H1 (cell line): ENCODE measurements around the gene JMJD7. TPM values are rescaled to one million over a fixed set of nuclear protein-coding genes. Genes with fewer than 3 reads are reported as not detected.

Source experiments
- CTCF ChIA-PET: fragments of 300-600 bp; sonication (Branson Sonifier 250); formaldehyde crosslinking; loops from one replicate; lab custom pipeline; 2021; ENCODE audit not compliant: partially characterized antibody; lab: Charles Lee
- POLR2A ChIA-PET: fragments of 300-600 bp; sonication (Branson Sonifier 250); formaldehyde crosslinking; loops from one replicate; lab custom pipeline; 2021; ENCODE audit warnings: inconsistent platforms; ENCODE audit not compliant: partially characterized antibody; lab: Charles Lee
- DNase-seq, 2 experiments: peaks; one replicate each; pipeline versions ENCODE4 v3.0.0 to v3.0.0-alpha.2; 2010 to 2022; ENCODE audit warnings: low spot score in 2 of 2, low read depth in 1 of 2, mixed read lengths in 1 of 2
- FAIRE-seq: peaks from 2 replicates; lab custom pipeline; 2011; peaks lifted over from hg19 to GRCh38; lab: Jason Lieb, UNC
- H2AFZ ChIP-seq: 2 replicates; pipeline ENCODE4 v1.8.1; 2012; ENCODE audit warnings: low read length, inconsistent platforms
- H2AK5ac ChIP-seq: 2 replicates; pipeline ENCODE4 v1.6.1; 2013; ENCODE audit warnings: low read depth, low read length
- H2BK120ac ChIP-seq: replicated peaks from 2 replicates; pipeline ENCODE3; 2013; ENCODE audit warnings: low read depth, low read length, inconsistent platforms
- H2BK12ac ChIP-seq: 2 replicates; pipeline ENCODE4 v1.6.1; 2013; ENCODE audit warnings: low read depth, low read length
- H2BK15ac ChIP-seq: 2 replicates; pipeline ENCODE4 v1.6.1; 2013; ENCODE audit warnings: low read length
- H2BK20ac ChIP-seq: 2 replicates; pipeline ENCODE4 v1.6.1; 2013; ENCODE audit warnings: low read length
- H2BK5ac ChIP-seq: 2 replicates; pipeline ENCODE4 v1.6.1; 2013; ENCODE audit warnings: low read depth, low read length
- H3K14ac ChIP-seq: 2 replicates; pipeline ENCODE4 v1.6.1; 2013; ENCODE audit warnings: inconsistent platforms; ENCODE audit not compliant: insufficient read length
- H3K18ac ChIP-seq: 2 replicates; pipeline ENCODE4 v1.6.1; 2013; ENCODE audit warnings: low read length; ENCODE audit errors: extremely low read depth
- H3K23ac ChIP-seq: 2 replicates; pipeline ENCODE4 v1.6.1; 2013; ENCODE audit warnings: inconsistent platforms; ENCODE audit not compliant: insufficient read length
- H3K23me2 ChIP-seq: 2 replicates; pipeline ENCODE4 v1.6.1; 2013; ENCODE audit warnings: low read depth, low read length
- H3K27ac ChIP-seq: 2 replicates; pipeline ENCODE4 v1.6.1; 2011; ENCODE audit warnings: low read depth, low read length, inconsistent platforms
- H3K27me3 ChIP-seq, 4 experiments: replicated peaks in 1 of 4; 1 replicate in 1 of 4; 2 replicates in 3 of 4; pipeline versions ENCODE4 v1.6.1 to v1.8.1; 2011 to 2013; ENCODE audit warnings: low read length in 3 of 4, mild to moderate bottlenecking in 3 of 4, inconsistent platforms in 2 of 4, mixed read lengths in 2 of 4, moderate library complexity in 1 of 4; ENCODE audit not compliant: control insufficient read depth in 3 of 4, insufficient read depth in 3 of 4; ENCODE audit errors: extremely low read depth in 1 of 4
- H3K36me3 ChIP-seq, 4 experiments: 2 replicates each; pipeline versions ENCODE4 v1.6.1 to v1.8.1; 2011 to 2013; ENCODE audit warnings: mild to moderate bottlenecking in 4 of 4, low read length in 3 of 4, moderate library complexity in 2 of 4, control low read depth in 1 of 4, inconsistent platforms in 1 of 4; ENCODE audit not compliant: insufficient read depth in 4 of 4, control insufficient read depth in 2 of 4
- H3K4ac ChIP-seq: replicated peaks from 2 replicates; pipeline ENCODE3; 2013; ENCODE audit warnings: low read length, low read depth, mixed read lengths, inconsistent platforms; ENCODE audit not compliant: insufficient read length
- H3K4me1 ChIP-seq, 4 experiments: replicated peaks in 1 of 4; 1 replicate in 1 of 4; 2 replicates in 3 of 4; pipeline versions ENCODE4 v1.6.1 to v1.8.1; 2011 to 2013; ENCODE audit warnings: low read length in 3 of 4, inconsistent platforms in 2 of 4, mixed read lengths in 1 of 4; ENCODE audit not compliant: insufficient read depth in 4 of 4, control insufficient read depth in 3 of 4
- H3K4me2 ChIP-seq, 2 experiments: 2 replicates each; pipeline versions ENCODE4 v1.6.1 to v1.8.1; 2011 to 2013; ENCODE audit warnings: low read depth in 2 of 2, low read length in 2 of 2, control low read depth in 1 of 2, inconsistent platforms in 1 of 2, mild to moderate bottlenecking in 1 of 2; ENCODE audit not compliant: insufficient read depth in 1 of 2
- H3K4me3 ChIP-seq, 4 experiments: fragments of 200-600, 300-600 bp in 1 of 4; sonication (generic), shearing (Covaris generic), sonication (Bioruptor Twin) in 1 of 4; 2 replicates each; pipeline versions ENCODE4 v1.5.1 to v1.8.1; 2011 to 2016; ENCODE audit warnings: low read length in 4 of 4, low read depth in 3 of 4, control low read depth in 2 of 4, inconsistent platforms in 2 of 4, mild to moderate bottlenecking in 2 of 4, mixed read lengths in 1 of 4, moderate library complexity in 1 of 4; ENCODE audit not compliant: insufficient read depth in 2 of 4; ENCODE audit errors: extremely low read depth in 1 of 4
- H3K56ac ChIP-seq: replicated peaks from 2 replicates; pipeline ENCODE3; 2013; ENCODE audit warnings: low read depth, mild to moderate bottlenecking, mixed read lengths, low read length, inconsistent platforms; ENCODE audit not compliant: insufficient read length
- H3K79me1 ChIP-seq: 2 replicates; pipeline ENCODE4 v1.6.1; 2013; ENCODE audit warnings: low read depth, low read length, control low read depth
- H3K79me2 ChIP-seq, 2 experiments: 2 replicates each; pipeline versions ENCODE4 v1.6.1 to v1.8.1; 2012 to 2013; ENCODE audit warnings: low read length in 2 of 2, mild to moderate bottlenecking in 2 of 2, inconsistent platforms in 1 of 2; ENCODE audit not compliant: insufficient read depth in 2 of 2, control insufficient read depth in 1 of 2
- H3K9ac ChIP-seq, 4 experiments: replicated peaks in 1 of 4; 1 replicate in 1 of 4; 2 replicates in 3 of 4; pipeline versions ENCODE4 v1.6.1 to v1.8.1; 2011 to 2013; ENCODE audit warnings: low read depth in 3 of 4, low read length in 3 of 4, control low read depth in 2 of 4, mild to moderate bottlenecking in 2 of 4, moderate library complexity in 2 of 4, inconsistent platforms in 1 of 4; ENCODE audit errors: extremely low read depth in 1 of 4
- H3K9me3 ChIP-seq, 2 experiments: 2 replicates each; pipeline versions ENCODE4 v1.6.1 to v1.8.1; 2012 to 2013; ENCODE audit warnings: mild to moderate bottlenecking in 2 of 2, moderate library complexity in 2 of 2, control low read depth in 1 of 2, inconsistent platforms in 1 of 2, low read depth in 1 of 2, low read length in 1 of 2, mixed read lengths in 1 of 2; ENCODE audit not compliant: insufficient read depth in 2 of 2
- H4K20me1 ChIP-seq, 2 experiments: replicated peaks in 1 of 2; 2 replicates each; pipeline versions ENCODE3 to v1.8.1; 2011 to 2013; ENCODE audit warnings: inconsistent platforms in 2 of 2, low read length in 2 of 2, mild to moderate bottlenecking in 1 of 2; ENCODE audit not compliant: insufficient read depth in 2 of 2, control insufficient read depth in 1 of 2
- H4K5ac ChIP-seq: 2 replicates; pipeline ENCODE4 v1.6.1; 2013; ENCODE audit warnings: low read length, low read depth, mixed read lengths, inconsistent platforms; ENCODE audit not compliant: insufficient read length
- H4K8ac ChIP-seq: 2 replicates; pipeline ENCODE4 v1.8.0; 2013; ENCODE audit warnings: mild to moderate bottlenecking, moderate library complexity, low read length, inconsistent platforms; ENCODE audit not compliant: insufficient read depth; ENCODE audit errors: extremely low read depth
- H4K91ac ChIP-seq: replicated peaks from 2 replicates; pipeline ENCODE3; 2013; ENCODE audit warnings: low read length, mixed read lengths, inconsistent platforms; ENCODE audit not compliant: insufficient read length
- FOSL1 ChIP-seq: IDR thresholded peaks from 2 replicates; pipeline ENCODE4 v1.6.1; 2011; ENCODE audit warnings: mild to moderate bottlenecking, low read depth, low read length, moderate library complexity; ENCODE audit not compliant: insufficient read depth
- GTF2F1 ChIP-seq: IDR thresholded peaks from 2 replicates; pipeline ENCODE4 v1.6.1; 2012; ENCODE audit warnings: low read depth, low read length, improper control_type of control experiment, borderline replicate concordance
- KDM5A ChIP-seq: fragments of 200-600 bp; IDR thresholded peaks from 2 replicates; pipeline ENCODE4 v1.7.1; 2012; ENCODE audit warnings: mild to moderate bottlenecking, low read length, inconsistent platforms, mixed read lengths
- RBBP5 ChIP-seq: IDR thresholded peaks from 2 replicates; pipeline ENCODE4 v1.7.1; 2012; ENCODE audit warnings: low read depth, mild to moderate bottlenecking, inconsistent platforms, low read length, moderate library complexity, borderline replicate concordance
- ZNF274 ChIP-seq: IDR thresholded peaks from 2 replicates; pipeline ENCODE4 v1.7.0; 2012; ENCODE audit warnings: low read length, borderline replicate concordance; ENCODE audit errors: extremely low read depth
- WGBS, 2 experiments: shearing (Covaris generic) in 1 of 2; methylation state at CpG; one replicate each; pipeline versions ENCODE4 v1.1.6 to v1.1.7; 2013 to 2015; ENCODE audit warnings: low lambda C conversion rate in 2 of 2, mixed read lengths in 2 of 2, inconsistent platforms in 1 of 2, low coverage in 1 of 2, missing lambda C conversion rate in 1 of 2; ENCODE audit not compliant: insufficient replicate concordance in 2 of 2, insufficient coverage in 1 of 2, insufficient read length in 1 of 2; ENCODE audit errors: extremely low coverage in 1 of 2, missing lambda C conversion rate in 1 of 2; 5-methylcytosine and 5-hydroxymethylcytosine counted together
- polyA plus RNA-seq, 7 experiments: library from polyadenylated mRNA; depleted of rRNA in 3 of 7; stranded (reverse) in 5 of 7; unstranded in 2 of 7; fragments of >200 nt in 5 of 7; fragments of 200-250 nt in 2 of 7; gene quantifications; 1 replicate in 5 of 7; 2 replicates in 1 of 7; 4 replicates in 1 of 7; pipeline versions ENCODE4 v1.2.1 to v1.2.3, GENCODE V29; 2011 to 2013; ENCODE audit warnings: missing spikeins in 2 of 7, mixed read lengths in 2 of 7
- total RNA-seq: library from RNA; stranded (reverse); fragmentation: NEBNext Ultra II Directional; extraction: Animal tissue kit (Norgen Biotek cat#: 25700); gene quantifications from 2 replicates; pipeline ENCODE4 v1.2.1, GENCODE V29; 2021

Gene JMJD7
- total and polyA plus RNA-seq, 2 of the 8 experiments (the other 6 are each of a cell fraction or from before 2014, with no cell fraction given): 15.0 to 20.0 TPM

GRCh38 chr15:41873711-41874110 lies 45.8 kb downstream of the JMJD7 start:
- H2BK20ac ChIP-seq: no peak overlapping the region
- H2BK15ac ChIP-seq: no peak overlapping the region
- no peak overlapping the region for H2AK5ac ChIP-seq
- H3K4me2 ChIP-seq: no peak overlapping the region
- H3K4ac ChIP-seq: no peak overlapping the region
- H3K18ac ChIP-seq: no peak overlapping the region
- H3K23ac ChIP-seq: no peak overlapping the region
- no peak overlapping the region for H4K5ac ChIP-seq
- H3K27me3 ChIP-seq: no peaks in the 10 kb centered on the region
- POLR2A ChIA-PET: interaction anchor here (1.1 kb wide), 1 partner anchor 9 kb away, joined by 3 read pairs; no protein-coding TSS in a partner anchor
- no peak overlapping the region for H3K9ac ChIP-seq
- WGBS, 2 experiments: 88% methylated on average over 8 of the region's 8 CpGs; no CpG with 5 or more reads in 1 of the 2 experiments
- H2AFZ ChIP-seq: no peak overlapping the region
- H2BK5ac ChIP-seq: no peak overlapping the region
- no peaks in the 10 kb centered on the region for H3K36me3 ChIP-seq
- no peak for TF ChIP-seq ZNF274
- no peak for TF ChIP-seq KDM5A
- no peak for TF ChIP-seq GTF2F1
- no peak for TF ChIP-seq FOSL1
- no peak for TF ChIP-seq RBBP5
- TF ChIP-seq, all 59 proteins: peak for 0
- H4K91ac ChIP-seq: no peak overlapping the region
- no peaks in the 10 kb centered on the region for H3K79me1 ChIP-seq
- H3K14ac ChIP-seq: no peak overlapping the region
- H3K56ac ChIP-seq: no peak overlapping the region
- H4K8ac ChIP-seq: no peak overlapping the region
- peaks cover 0 to 3% of the 10 kb centered on the region in 2 experiments for H4K20me1 ChIP-seq
- H2BK120ac ChIP-seq: no peak overlapping the region
- no peaks in the 10 kb centered on the region for H3K79me2 ChIP-seq
- no peaks in the 10 kb centered on the region for H3K9me3 ChIP-seq
- H3K4me3 ChIP-seq: no peak overlapping the region
- CTCF ChIA-PET: interaction anchor here (0.7 to 3.5 kb wide), 5 partner anchors 12 to 183 kb away, joined by 3 to 20 read pairs (median 4); partner anchors contain the start of gene MAPKBP1
- H3K27ac ChIP-seq: no peak overlapping the region
- H3K23me2 ChIP-seq: no peaks in the 10 kb centered on the region
- H2BK12ac ChIP-seq: no peak overlapping the region
- no peak for DNase-seq
- no peaks in the 10 kb centered on the region; a peak in 1 of 7 replicates for H3K4me1 ChIP-seq
- no peak for FAIRE-seq
